Measurements from ENCODE around the gene DMRT3.

Gene DMRT3

DNA sequence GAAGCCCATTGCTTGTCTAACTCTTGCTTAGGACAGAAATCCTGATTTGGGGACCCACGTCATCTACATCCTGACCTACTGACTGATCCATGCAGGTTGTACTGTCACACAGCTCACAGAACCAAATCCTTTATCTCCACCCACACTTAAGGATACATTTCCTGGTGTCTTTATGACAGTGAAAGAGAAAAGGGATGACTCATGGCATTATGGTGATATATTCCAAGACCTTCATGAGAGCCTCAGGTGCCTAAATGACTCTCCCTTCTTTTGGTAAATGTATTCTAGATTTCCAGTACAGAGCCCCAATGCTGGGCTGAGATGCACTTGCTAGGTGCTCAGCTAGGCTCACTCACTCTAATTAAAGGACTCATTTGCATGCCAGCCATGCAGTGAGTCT, 47.7 kb downstream of the DMRT3 start:
- Histone ChIP-seq H3K36me3 (ENCODE audit: control insufficient read depth, insufficient read depth, low read length) (no peaks in the 10 kb centered on the region), H3K27me3 (replicated peaks; ENCODE audit: control insufficient read depth, insufficient read depth, low read length, poor library complexity, severe bottlenecking) (no peaks in the 10 kb centered on the region), H3K4me3 (ENCODE audit: insufficient read depth, low read depth, low read length, poor library complexity, severe bottlenecking) (no peak overlapping the region), H3K9me3 (ENCODE audit: control insufficient read depth, low read length) (no peaks in the 10 kb centered on the region), H3K4me1 (ENCODE audit: control insufficient read depth, insufficient read depth, low read length, poor library complexity, severe bottlenecking) (no peaks in the 10 kb centered on the region), H3K27ac (ENCODE audit: insufficient read depth, low read length, poor library complexity, severe bottlenecking) (no peak overlapping the region)
- no peak for DNase-seq

DNA sequence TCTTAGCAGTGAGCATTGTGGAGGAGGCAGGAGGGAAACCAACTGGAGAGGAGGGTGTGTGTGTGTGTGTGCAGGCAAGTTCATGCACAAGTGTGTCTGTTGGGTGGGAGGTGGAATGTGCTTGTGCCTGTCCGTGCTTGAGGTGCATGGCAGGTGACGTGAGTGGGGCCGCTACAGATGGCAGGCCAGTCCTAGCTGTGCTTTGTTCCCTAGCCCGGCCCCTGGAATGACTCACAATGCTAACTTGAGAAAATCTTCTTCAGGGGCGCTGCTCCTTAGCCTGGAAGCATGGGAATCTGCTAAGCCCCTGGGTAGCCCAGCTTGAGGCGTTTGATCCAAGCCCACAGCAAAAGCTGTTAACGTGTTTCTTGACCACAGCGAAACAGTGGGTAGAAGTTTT, 48.7 kb downstream of the DMRT3 start:
- DNase-seq, result no peak
- no peak overlapping the region for H3K27ac ChIP-seq (ENCODE audit: insufficient read depth, low read length, poor library complexity, severe bottlenecking)
- no peak overlapping the region for H3K4me3 ChIP-seq (ENCODE audit: insufficient read depth, low read depth, low read length, poor library complexity, severe bottlenecking)
- no peaks in the 10 kb centered on the region for H3K9me3 ChIP-seq (ENCODE audit: control insufficient read depth, low read length)
- no peaks in the 10 kb centered on the region for H3K36me3 ChIP-seq (ENCODE audit: control insufficient read depth, insufficient read depth, low read length)
- no peaks in the 10 kb centered on the region for H3K4me1 ChIP-seq (ENCODE audit: control insufficient read depth, insufficient read depth, low read length, poor library complexity, severe bottlenecking)
- H3K27me3 ChIP-seq (replicated peaks; ENCODE audit: control insufficient read depth, insufficient read depth, low read length, poor library complexity, severe bottlenecking), result no peaks in the 10 kb centered on the region

DNA sequence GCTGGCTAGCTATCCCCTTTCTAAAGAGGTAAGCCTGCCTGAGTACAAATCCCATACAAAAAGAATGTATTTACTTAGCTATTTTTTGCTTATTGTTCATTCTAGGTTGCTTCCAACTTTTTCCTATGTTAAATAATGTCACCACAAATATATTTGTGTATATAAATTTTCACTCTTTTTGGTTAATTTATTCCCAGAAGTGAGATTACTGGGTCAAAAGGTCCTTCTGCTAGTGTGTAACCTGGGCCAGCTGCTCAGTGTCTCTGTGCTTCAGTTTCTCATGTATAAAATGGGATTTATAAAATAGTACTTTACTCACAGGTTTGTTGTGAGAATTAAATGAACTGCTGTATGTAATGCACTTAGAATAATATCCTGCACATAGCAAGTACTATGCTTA, 49.8 kb downstream of the DMRT3 start:
- no peak for DNase-seq
- H3K9me3 ChIP-seq (ENCODE audit: control insufficient read depth, low read length), result no peaks in the 10 kb centered on the region
- H3K4me3 ChIP-seq (ENCODE audit: insufficient read depth, low read depth, low read length, poor library complexity, severe bottlenecking), result no peak overlapping the region
- no peaks in the 10 kb centered on the region for H3K27me3 ChIP-seq (replicated peaks; ENCODE audit: control insufficient read depth, insufficient read depth, low read length, poor library complexity, severe bottlenecking)
- H3K36me3 ChIP-seq (ENCODE audit: control insufficient read depth, insufficient read depth, low read length), result no peaks in the 10 kb centered on the region
- H3K4me1 ChIP-seq (ENCODE audit: control insufficient read depth, insufficient read depth, low read length, poor library complexity, severe bottlenecking), result no peaks in the 10 kb centered on the region
- H3K27ac ChIP-seq (ENCODE audit: insufficient read depth, low read length, poor library complexity, severe bottlenecking), result no peak overlapping the region

DNA sequence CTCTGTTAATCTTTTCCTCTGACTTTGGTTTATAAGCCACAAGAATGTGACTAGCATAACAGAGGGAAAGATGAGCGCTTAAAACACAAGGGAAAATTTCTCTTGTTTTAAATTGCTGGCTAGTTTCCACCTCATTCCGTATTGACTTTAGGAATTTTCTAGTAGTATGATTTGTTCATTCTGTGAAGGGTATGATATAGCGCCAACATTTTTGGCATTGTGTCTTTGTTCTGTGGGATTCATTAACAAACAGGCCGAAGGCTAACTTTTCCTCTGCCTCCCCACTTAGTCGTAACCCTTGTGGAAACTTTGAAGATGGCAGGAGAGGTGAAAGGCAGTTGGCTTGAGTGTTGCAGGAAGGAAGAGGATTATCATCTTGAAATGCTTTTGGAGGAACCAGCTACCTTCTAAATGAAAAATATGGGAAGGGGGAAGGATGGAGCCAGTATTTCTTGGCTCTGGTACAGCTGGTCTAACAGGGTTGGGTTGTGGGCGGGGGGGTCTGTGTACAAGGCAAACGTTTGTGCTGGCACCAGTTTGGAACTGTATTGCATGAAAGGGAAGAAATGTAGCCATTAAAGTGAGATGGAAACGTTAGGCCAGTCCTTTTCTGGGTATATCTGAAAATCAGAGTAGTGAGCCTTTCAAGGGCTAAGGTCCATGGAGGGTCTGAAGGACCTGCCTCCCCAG, 52.2 kb downstream of the DMRT3 start:
- Histone ChIP-seq H3K27ac (ENCODE audit: insufficient read depth, low read length, poor library complexity, severe bottlenecking) (no peak overlapping the region), H3K36me3 (ENCODE audit: control insufficient read depth, insufficient read depth, low read length) (no peaks in the 10 kb centered on the region), H3K4me1 (ENCODE audit: control insufficient read depth, insufficient read depth, low read length, poor library complexity, severe bottlenecking) (no peaks in the 10 kb centered on the region), H3K9me3 (ENCODE audit: control insufficient read depth, low read length) (no peaks in the 10 kb centered on the region), H3K4me3 (ENCODE audit: insufficient read depth, low read depth, low read length, poor library complexity, severe bottlenecking) (no peak overlapping the region), H3K27me3 (replicated peaks; ENCODE audit: control insufficient read depth, insufficient read depth, low read length, poor library complexity, severe bottlenecking) (no peaks in the 10 kb centered on the region)
- DNase-seq, result no peak

DNA sequence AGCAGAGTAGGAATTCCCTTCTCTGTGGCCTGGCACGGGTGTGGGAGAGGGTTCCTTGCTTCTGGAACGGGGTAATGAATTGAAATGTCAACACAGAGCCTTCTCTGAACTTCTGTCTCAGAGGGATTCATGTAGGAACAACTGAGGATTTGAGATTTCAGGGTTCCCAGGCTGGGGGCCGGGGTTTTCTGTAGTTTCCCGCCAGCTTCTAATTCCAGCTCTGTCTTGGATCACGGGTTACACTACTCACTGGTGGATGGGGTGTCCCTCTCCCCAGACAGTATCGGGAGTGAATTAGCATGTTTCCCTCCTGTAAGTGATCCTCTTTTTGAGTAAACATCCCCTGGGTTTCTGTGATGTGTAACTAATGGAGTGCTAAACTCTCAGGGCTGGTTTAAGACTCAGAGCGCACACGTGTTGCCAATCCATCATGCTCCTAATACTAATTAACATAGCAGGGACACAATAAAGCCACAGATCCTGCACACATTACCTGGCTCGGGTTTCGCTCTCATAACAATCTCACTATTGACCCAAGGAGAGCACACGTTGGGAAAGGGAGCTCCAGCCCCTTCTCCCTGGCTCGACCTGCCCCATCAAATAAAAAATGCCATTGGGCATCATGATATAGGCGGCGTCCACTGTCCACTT, 55.6 kb downstream of the DMRT3 start:
- Histone ChIP-seq H3K27ac (ENCODE audit: insufficient read depth, low read length, poor library complexity, severe bottlenecking) (no peak overlapping the region), H3K9me3 (ENCODE audit: control insufficient read depth, low read length) (no peaks in the 10 kb centered on the region), H3K36me3 (ENCODE audit: control insufficient read depth, insufficient read depth, low read length) (no peaks in the 10 kb centered on the region), H3K4me1 (ENCODE audit: control insufficient read depth, insufficient read depth, low read length, poor library complexity, severe bottlenecking) (no peaks in the 10 kb centered on the region), H3K27me3 (replicated peaks; ENCODE audit: control insufficient read depth, insufficient read depth, low read length, poor library complexity, severe bottlenecking) (no peaks in the 10 kb centered on the region), H3K4me3 (ENCODE audit: insufficient read depth, low read depth, low read length, poor library complexity, severe bottlenecking) (no peak overlapping the region)
- DNase-seq, result no peak

DNA sequence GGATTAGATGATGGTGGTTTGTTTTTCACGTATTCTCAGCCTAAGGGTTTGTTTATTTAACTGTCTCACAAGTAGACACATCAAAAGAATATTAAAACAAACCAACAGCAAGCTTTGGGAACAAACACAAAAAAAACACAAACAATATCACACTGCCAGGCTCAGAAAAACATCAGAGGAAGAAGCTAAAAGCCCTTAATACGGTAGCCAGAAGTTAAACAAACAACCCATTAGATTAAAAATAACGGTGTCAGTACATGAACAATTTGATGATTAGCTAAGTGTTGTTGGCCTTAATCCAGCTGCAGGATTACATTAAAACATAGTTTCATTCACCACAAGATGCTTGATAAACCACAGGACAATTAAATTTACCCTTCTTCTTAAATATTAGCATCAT, 57.8 kb downstream of the DMRT3 start:
- H3K27me3 ChIP-seq (replicated peaks; ENCODE audit: control insufficient read depth, insufficient read depth, low read length, poor library complexity, severe bottlenecking), result no peaks in the 10 kb centered on the region
- no peak for DNase-seq
- H3K4me1 ChIP-seq (ENCODE audit: control insufficient read depth, insufficient read depth, low read length, poor library complexity, severe bottlenecking), result no peaks in the 10 kb centered on the region
- no peak overlapping the region for H3K27ac ChIP-seq (ENCODE audit: insufficient read depth, low read length, poor library complexity, severe bottlenecking)
- no peaks in the 10 kb centered on the region for H3K9me3 ChIP-seq (ENCODE audit: control insufficient read depth, low read length)
- H3K4me3 ChIP-seq (ENCODE audit: insufficient read depth, low read depth, low read length, poor library complexity, severe bottlenecking), result no peak overlapping the region
- H3K36me3 ChIP-seq (ENCODE audit: control insufficient read depth, insufficient read depth, low read length), result no peaks in the 10 kb centered on the region

DNA sequence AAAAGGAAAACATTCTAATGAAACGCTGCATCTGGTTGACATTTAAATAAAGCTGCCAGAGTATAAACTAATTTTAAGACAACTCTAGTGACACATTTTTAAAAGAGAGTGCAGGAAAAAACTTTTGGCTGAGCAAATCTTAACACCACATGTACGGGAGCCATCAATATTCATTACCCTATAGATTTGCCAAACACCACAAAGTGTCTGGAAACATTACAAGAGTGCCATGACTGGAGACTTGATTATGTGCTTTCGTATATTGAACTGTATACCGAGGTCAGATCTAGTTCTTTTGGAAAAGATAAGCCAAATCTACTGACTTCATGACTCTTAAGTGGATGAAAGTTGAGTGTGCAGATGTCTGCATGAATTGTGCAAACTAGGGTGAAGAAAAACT, 63.1 kb downstream of the DMRT3 start:
- Histone ChIP-seq H3K27me3 (replicated peaks; ENCODE audit: control insufficient read depth, insufficient read depth, low read length, poor library complexity, severe bottlenecking) (peaks cover 27% of the 10 kb centered on the region), H3K4me1 (ENCODE audit: control insufficient read depth, insufficient read depth, low read length, poor library complexity, severe bottlenecking) (peaks cover 2% of the 10 kb centered on the region), H3K4me3 (ENCODE audit: insufficient read depth, low read depth, low read length, poor library complexity, severe bottlenecking) (no peak overlapping the region), H3K27ac (ENCODE audit: insufficient read depth, low read length, poor library complexity, severe bottlenecking) (no peak overlapping the region), H3K9me3 (ENCODE audit: control insufficient read depth, low read length) (no peaks in the 10 kb centered on the region), H3K36me3 (ENCODE audit: control insufficient read depth, insufficient read depth, low read length) (no peaks in the 10 kb centered on the region)
- DNase-seq, result no peak

All from effector memory CD4-positive, alpha-beta T cell (primary cell).